Measurements from ENCODE around the gene MREG.

MREG gene

DNA sequence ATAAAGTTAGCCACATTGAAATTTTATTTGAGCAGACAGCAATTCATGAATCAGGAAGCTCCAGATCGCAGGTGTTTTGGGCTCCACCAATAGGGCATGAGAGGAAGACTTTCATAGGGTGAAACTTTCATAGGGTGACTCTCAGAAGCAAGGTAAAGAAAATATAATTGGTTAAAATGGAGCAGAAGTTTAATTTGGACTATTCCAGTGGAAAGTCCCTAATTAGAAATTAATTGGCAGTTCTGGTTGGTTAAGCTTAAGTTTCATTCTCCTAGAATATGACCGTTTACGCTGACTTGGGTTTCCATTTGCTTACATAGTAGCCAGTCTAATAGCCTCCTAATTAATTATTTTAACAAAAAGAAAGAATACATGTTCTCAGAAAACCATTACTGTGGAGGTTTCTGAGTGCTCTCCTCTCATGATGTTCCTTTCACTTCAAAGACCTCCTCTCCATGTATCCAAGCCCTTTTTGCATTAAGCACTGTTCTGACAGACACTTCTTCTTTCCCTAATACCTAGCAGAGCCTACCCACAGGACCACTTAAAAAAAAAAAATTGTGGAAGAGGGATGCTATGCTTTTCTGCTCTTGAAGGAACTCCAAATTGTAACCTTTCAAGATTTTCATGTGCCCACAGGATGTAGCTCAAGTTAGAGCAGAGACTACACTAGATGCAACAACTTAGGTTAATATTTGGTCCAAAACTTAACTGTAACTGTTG, 99.1 kb downstream of the MREG start:
- DNase-seq = no peak

DNA sequence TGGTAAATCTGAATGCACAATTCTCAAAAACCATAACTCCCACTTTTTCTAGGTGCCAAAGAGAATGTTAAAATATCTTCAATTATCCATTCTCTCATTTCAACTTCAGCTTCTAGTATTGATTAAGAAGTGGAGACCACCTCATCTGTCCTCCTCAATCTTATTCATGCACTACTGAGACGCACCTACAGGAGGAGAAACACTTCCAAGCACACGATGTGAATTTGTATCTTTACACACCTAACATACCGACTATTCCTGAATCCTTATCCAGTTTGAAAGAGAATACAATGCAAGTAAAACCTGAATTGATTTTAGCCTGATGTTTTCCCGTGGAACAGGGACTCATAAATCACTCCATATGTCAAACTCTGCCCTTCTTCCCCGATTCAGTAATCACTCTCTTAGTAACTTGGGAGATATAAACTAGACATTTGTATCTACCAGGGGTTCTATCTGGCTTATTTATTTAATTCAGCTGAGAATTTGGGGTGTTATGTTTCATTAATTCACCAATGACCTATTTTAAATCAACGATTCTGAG, 101.0 kb downstream of the MREG start:
- no peak for DNase-seq

DNA sequence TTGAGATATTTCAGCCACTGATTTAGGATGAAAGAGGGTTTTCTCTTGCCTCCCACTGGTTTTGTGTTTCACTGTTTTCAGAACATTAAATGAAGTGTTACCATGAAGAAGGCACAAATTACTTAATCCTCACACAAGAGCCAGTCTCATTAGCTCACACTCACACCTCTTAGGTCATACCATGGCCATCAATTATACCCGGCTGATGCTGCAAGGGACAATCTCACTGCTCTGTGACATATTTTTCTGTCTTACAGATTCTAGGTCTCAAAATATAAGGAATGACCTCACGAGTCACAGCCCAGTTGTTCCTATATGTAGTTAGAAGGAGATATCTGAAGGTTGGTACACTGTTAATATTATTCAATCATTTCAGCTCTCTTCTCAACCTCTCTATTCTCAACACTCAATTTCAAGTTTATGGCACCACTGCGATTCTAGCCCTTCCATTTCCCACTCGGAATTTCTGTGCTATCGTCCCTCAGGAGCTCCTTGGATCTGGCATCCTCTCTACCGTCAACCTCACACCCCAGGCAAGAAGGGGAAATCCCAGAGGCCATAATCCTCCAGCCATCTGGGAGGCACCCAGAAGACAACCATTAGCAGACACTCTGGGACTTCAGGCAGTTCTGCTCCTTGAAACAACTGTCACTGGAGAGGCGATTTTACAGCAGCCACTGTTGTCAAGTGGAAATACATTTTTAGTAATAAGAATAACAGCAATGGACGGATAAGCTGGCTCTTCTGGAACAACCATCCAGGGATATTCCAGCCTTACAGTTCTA, 101.9 kb downstream of the MREG start:
- DNase-seq = no peak

DNA sequence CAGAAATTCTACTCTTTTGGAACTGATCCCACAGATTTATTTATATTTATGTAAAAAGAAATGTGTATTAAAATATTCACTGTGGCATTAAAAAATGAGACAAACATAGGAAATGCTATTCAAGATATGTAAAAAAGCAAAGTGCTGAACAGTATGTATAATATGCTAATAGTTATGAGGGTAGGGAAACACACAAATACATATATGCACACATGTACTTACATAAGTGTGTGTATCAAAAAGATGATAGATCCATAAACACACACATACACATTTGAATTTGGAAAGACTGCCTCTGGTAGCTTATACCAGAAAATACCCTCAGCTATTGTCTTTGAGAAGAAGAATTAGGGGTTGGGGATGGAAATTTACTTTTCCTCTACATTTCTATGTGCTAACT, 103.2 kb downstream of the MREG start:
- DNase-seq = no peak

DNA sequence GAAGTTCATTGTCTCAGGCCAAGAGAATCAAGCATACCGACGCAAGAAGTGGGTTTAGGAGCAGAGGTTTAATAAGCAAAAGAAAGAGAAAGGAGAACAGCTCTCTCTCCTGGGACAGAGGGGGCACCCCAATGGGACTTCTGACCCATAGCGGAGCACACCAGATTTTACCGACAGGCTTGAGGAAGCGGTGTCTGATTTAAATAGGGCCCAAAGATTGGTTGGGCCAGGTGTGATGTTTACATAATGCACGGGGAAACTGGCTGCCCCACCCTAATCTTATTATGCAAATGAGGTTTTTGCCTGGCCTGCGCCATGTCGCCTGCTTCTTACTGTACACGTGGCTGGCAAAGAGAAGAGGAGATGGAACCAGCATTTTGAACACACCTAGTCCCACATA, 106.2 kb downstream of the MREG start:
- no peak for DNase-seq

DNA sequence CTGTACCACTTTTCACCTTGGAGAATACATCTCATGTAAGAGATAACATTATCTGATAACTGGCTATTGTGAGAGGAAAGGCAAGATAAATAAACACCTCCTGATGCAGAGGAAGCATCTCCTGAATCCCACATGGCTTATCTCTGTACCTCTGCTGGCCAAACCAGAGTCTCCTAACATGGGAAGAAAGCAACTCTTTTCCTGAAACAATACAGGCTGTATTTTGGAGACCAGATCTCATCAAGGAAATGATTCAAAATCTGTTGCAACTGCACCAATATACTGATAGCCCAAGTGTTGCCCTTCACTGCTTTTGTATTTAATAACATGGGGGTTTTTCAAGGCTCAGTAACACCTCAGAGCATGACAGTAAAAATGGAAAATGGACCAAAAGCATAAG, 106.9 kb downstream of the MREG start:
- DNase-seq = no peak

DNA sequence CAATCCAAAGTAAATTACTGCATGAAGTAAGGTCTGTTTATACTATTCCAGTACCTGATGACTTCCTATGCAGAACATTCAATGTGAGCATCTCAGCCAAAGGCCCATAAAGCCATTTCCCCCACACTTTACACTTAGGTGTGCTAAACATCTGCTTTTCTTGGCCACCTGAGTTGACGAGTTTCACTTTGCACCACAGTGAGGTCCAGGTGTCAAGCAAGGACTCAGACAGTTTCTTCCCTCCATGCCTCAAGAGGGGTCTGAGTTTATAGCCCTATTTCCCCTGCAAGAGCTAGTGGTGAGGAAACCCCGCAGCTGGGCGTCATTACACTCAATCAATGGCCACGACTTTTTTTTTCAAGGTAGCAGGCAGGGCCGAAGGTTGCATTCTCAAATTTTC, 107.7 kb downstream of the MREG start:
- no peak for DNase-seq

DNA sequence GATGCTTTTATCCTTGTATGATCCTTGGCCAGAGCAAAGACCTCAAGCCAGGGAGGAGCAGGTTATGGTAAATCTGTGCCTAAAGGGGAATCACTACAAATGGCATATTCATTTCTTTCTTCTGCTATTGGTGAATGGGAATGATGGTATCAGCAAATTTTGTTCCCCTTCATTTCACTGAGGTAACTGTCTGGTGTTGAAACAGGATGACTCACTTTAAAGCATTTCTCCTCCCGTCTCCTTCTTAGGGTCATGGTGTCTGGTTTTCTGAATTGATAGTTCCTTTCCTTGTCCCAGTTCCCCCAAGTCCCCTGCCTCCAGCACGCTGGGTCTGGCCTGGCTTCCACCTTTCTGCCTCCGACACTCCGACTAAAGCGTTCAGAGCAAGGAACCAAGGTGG, 109.2 kb downstream of the MREG start:
- DNase-seq = no peak

DNA sequence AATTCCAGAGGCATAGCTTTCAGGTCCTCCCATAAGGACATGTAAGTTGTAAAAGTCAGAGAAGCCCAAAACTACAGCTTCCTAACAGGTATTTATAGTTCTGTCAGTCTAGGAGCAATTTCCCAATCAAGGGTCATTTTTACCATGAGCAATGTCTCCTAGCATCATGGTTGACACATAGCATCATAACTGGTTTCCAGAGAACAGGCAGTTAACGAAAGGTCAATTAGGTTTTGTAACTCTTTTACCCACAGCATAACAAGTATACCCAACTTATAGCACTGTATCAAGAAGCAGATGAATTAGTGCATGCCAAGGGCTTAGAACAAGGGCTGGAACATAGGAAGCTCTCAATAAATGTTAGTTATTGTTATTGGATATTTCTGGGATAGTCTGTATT, 110.1 kb downstream of the MREG start:
- no peak for DNase-seq

DNA sequence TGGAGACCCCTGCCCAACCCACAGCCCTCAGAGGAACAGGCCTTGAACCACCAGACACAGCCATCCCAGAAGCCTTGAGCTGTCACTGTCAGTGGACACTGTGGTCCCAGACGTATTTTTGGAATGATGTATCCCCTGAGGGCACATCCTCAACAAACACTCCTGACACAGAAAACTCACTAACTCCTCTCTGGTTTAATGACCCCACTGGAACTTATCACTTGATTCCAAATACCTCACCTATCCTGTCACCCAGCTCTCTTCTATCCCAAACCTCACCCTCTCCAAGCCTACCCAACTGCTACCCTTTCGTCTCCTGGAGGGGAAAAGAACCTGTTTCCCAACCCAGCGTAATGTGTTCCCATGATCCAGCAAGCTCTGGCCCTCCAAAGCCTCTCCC, 111.6 kb downstream of the MREG start:
- DNase-seq = no peak

DNA sequence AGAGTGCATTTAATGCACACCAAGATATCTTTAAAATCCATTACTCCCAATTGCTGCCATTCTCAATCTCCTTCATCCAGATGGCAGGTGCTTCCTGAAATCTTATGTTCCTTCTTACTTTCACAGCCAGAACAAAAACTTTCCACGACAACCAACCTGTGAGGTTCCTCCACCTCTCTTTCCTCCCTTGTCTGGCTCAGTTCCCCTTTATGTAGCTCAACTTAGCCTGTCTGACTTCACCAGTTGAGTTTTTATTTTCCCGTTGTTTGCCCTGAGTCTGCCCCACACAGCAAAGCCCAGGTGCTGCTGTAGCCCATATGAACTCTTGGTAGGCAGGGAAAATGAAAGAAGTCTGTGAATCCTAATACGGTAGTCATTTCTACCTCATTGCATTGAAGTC, 112.5 kb downstream of the MREG start:
- DNase-seq = no peak

DNA sequence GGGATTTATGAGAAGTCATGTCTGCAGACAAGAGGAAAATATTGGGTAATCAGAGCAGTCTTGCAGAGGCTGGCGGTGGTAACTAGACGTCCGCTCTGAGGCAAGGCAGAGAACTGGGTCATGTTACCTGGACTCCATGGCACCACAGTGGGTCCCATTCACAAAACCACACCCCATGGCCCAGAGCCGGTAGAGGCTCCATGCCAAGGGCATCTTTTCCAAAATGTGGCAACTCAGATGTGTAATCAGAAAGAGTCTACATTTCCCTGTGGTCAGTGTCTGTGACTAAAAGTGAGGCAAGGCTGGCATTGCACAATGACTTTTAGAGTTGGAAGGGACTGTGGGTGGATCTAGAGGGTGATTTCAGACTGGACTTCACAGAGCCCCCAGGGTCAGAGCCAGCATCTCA, 113.1 kb downstream of the MREG start:
- DNase-seq = no peak

DNA sequence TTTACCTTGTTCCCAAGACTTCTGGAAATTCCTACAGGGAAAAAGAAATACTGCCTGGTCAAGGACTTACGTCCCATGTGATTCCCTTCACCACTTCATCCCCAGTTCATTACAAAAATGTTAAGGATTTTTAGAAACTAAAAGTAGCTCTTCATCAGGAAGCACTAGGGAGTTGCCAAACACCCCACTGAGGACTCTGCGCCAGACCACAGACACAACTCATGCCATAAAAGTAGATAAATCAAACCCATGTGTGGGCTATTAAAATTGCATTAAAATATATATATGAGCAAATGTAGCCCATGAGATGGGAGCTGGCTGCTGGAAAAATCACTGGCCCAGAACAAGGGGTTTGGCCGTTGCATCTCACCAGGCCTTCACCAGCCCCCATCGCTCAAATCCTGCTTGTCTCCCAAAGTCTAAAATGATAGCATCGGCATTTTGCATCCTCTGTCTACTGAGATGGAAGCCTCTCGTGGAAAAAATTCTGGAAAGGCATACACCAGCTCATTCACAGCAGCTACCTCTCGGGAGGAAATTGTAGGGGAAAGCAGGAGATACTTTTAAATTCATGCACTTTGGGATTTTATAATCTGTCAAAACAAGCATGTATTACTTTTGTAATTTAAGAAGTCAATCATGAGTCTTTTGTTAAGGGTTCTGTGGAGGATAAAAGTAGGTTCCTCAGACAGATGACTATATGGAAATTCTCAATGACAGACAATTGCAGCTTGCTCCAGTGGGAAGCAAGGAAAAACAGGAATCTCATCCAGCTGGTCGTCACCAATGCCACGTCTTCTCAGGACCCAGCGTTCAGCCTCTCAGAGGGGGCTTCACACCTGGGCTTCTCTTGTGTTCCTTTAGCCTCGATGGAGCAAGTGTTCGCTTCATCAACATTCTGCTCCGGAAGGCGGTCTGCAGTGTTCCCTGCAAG, 113.9 kb downstream of the MREG start:
- DNase-seq = no peak

DNA sequence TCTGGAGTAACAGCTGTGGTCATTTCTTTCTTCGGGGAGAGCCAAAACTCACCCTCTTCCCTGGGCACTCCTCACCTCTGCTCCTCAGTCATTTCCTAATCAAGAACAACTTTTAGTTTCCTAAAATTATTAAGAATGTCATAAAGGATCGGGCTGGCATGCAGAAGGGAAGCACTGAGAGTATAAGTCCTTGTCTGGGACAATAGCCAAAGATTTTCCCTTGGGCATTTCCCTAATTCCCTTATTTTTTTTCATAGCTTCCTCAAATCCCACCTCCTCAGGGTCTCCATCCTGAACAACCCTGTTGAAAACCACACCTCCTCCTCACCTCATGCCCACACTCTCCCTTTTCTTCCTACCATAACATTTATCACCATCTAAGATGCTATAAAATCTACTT, 115.0 kb downstream of the MREG start:
- DNase-seq = no peak

DNA sequence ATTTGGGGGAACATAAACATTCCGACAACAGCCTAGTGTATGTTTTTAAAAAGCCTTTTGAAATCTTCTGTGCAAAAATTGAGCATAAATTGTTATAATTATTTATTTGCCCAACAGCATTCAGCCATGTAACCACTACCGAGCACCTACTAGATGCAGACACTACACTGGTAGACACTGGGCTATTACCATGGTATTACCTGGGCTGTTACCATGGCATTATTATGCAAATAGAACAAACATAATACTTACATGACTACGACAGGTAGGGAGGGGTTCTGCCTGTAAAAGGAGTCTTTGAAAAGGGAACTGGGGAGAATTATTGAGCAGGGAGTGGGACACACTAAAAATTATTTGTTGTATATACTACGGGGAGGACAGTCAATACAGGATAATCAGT, 116.4 kb downstream of the MREG start:
- no peak for DNase-seq

DNA sequence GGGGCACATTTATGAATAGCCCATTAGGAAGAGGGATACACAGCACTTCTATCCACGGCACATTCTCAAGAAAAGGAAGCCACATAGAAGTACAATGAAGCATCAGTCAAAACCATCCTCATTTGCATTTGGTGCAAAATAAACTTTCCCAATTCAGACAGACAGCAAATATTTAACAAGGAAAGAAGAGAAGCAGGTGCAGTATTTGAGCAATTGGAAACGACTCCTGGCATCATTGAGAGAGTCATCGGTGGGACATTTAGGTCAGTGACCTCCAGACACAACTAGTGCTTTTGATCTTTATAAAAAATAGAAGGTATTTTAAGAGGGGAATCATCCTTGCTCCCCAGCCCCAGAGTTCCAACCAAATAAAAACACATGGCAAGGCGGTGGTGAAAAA, 118.0 kb downstream of the MREG start:
- no peak for DNase-seq
